Measurements from ENCODE around the gene NANOS3. TPM values are rescaled to one million over a fixed set of nuclear protein-coding genes. Genes with fewer than 3 reads are reported as not detected.

The NANOS3 gene
- total RNA-seq, 1 experiment from 2014 or later = 1.1 TPM

DNA sequence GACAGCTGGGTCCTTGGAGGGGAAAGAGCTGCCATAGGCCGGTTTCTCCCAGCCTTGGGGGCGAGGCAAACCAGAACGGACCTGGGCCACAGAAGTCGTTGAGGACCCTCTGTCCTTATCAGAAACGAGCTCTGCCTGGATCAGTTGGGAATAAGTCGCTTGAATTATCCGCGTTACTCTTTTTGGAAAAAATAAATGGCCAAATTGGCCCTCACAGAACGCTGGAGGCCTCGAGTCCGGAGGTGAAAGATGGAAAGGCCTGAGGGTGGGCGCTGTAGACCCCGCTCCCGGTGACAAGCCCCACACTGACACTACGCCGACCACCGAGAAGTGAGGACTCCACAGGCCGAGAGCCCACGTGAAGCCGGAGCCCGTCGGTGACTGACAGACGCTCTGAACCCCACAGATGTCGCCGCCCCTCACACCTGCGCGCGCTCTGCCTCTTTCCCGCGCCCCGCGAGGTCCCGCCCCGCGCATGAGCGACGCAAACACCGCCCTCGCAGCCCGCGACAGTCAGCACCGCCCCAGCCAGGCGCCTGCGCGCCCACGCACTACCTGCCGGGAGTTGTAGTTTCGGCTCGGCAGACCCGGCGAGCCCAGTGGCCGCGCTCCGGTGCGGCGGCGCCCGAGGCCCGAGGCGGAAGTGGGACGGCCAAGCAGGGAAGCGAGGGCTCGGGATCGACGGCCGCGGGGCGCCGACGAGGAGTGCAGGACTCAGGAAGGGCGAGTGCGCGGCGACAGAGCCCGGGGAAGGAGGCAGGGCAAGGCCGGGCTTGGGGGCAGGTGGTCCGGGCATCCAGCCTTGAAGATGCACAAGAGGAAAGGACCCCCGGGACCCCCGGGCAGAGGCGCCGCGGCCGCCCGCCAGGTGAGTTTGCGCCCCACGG lies 28.9 kb downstream of the NANOS3 start, which contains the start of the genes BRME1 and CC2D1A (continued):
- TF ChIP-seq SP1 (CRISPR knock-in tag; conservative IDR thresholded peaks at IDR 0.05) = peak; percentile 96
- no peak for TF ChIP-seq KAT7 (CRISPR knock-in tag; IDR thresholded peaks at IDR 0.05; ENCODE audit: borderline replicate concordance)
- TF ChIP-seq NFYB (CRISPR knock-in tag; conservative IDR thresholded peaks at IDR 0.05; ENCODE audit: low read depth) = peak; percentile 52
- TF ChIP-seq ZNF317 (CRISPR knock-in tag; IDR thresholded peaks at IDR 0.05; ENCODE audit: borderline replicate concordance, low read depth) = 0 out of 2 replicates have a peak, but pooled peaks have one; percentile 21
- peak; percentile 95 for TF ChIP-seq TP53 (CRISPR knock-in tag; IDR thresholded peaks at IDR 0.05)
- TF ChIP-seq OVOL2 (CRISPR knock-in tag; IDR thresholded peaks at IDR 0.05; ENCODE audit: borderline replicate concordance) = no peak
- TF ChIP-seq MAX (CRISPR knock-in tag; IDR thresholded peaks at IDR 0.05) = peak; percentile 100
- TF ChIP-seq, protein P1, sequence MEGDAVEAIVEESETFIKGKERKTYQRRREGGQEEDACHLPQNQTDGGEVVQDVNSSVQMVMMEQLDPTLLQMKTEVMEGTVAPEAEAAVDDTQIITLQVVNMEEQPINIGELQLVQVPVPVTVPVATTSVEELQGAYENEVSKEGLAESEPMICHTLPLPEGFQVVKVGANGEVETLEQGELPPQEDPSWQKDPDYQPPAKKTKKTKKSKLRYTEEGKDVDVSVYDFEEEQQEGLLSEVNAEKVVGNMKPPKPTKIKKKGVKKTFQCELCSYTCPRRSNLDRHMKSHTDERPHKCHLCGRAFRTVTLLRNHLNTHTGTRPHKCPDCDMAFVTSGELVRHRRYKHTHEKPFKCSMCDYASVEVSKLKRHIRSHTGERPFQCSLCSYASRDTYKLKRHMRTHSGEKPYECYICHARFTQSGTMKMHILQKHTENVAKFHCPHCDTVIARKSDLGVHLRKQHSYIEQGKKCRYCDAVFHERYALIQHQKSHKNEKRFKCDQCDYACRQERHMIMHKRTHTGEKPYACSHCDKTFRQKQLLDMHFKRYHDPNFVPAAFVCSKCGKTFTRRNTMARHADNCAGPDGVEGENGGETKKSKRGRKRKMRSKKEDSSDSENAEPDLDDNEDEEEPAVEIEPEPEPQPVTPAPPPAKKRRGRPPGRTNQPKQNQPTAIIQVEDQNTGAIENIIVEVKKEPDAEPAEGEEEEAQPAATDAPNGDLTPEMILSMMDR (IDR thresholded peaks at IDR 0.05) = no peak
- peak; percentile 92; the same call in 1 of the 2 replicates for TF ChIP-seq ZBTB21 (CRISPR knock-in tag; IDR thresholded peaks at IDR 0.05; ENCODE audit: borderline replicate concordance)
- peak; percentile 96 for TF ChIP-seq TEAD1 (CRISPR knock-in tag; IDR thresholded peaks at IDR 0.05)
- TF ChIP-seq, protein P2, sequence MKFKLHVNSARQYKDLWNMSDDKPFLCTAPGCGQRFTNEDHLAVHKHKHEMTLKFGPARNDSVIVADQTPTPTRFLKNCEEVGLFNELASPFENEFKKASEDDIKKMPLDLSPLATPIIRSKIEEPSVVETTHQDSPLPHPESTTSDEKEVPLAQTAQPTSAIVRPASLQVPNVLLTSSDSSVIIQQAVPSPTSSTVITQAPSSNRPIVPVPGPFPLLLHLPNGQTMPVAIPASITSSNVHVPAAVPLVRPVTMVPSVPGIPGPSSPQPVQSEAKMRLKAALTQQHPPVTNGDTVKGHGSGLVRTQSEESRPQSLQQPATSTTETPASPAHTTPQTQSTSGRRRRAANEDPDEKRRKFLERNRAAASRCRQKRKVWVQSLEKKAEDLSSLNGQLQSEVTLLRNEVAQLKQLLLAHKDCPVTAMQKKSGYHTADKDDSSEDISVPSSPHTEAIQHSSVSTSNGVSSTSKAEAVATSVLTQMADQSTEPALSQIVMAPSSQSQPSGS (CRISPR knock-in tag; IDR thresholded peaks at IDR 0.05; ENCODE audit: borderline replicate concordance, low read depth) = no peak
- TF ChIP-seq ELF4 (CRISPR knock-in tag; IDR thresholded peaks at IDR 0.05; ENCODE audit: low read depth) = 0 out of 2 replicates have a peak, but pooled peaks have one; percentile 64
- TF ChIP-seq, protein P3, sequence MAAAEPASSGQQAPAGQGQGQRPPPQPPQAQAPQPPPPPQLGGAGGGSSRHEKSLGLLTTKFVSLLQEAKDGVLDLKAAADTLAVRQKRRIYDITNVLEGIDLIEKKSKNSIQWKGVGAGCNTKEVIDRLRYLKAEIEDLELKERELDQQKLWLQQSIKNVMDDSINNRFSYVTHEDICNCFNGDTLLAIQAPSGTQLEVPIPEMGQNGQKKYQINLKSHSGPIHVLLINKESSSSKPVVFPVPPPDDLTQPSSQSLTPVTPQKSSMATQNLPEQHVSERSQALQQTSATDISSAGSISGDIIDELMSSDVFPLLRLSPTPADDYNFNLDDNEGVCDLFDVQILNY (CRISPR knock-in tag; IDR thresholded peaks at IDR 0.05) = peak; percentile 100
- TF ChIP-seq CREB1 (CRISPR knock-in tag; IDR thresholded peaks at IDR 0.05) = peak; percentile 85; the same call in 1 of the 2 replicates
- TF ChIP-seq ZNF263 (CRISPR knock-in tag; IDR thresholded peaks at IDR 0.05; ENCODE audit: low read depth) = peak; percentile 27; the same call in 1 of the 2 replicates
- peak; percentile 83; the same call in 1 of the 2 replicates for TF ChIP-seq SMAD3 (CRISPR knock-in tag; IDR thresholded peaks at IDR 0.05; ENCODE audit: borderline replicate concordance)
- TF ChIP-seq ZBTB43 (CRISPR knock-in tag; IDR thresholded peaks at IDR 0.05) = peak; percentile 71; the same call in 1 of the 2 replicates
- TF ChIP-seq SOX15 (CRISPR knock-in tag; IDR thresholded peaks at IDR 0.05) = no peak
- TF ChIP-seq FOXK1 (CRISPR knock-in tag; IDR thresholded peaks at IDR 0.05) = peak; percentile 94
- no peak for TF ChIP-seq ZNF416 (CRISPR knock-in tag; IDR thresholded peaks at IDR 0.05)
- TF ChIP-seq ATF3 (CRISPR knock-in tag; conservative IDR thresholded peaks at IDR 0.05) = no peak
- 0 out of 2 replicates have a peak, but pooled peaks have one; percentile 71 for TF ChIP-seq CBFB (CRISPR knock-in tag; IDR thresholded peaks at IDR 0.05; ENCODE audit: low read depth)
- no peak for TF ChIP-seq SMAD4 (CRISPR knock-in tag; IDR thresholded peaks at IDR 0.05)
- 0 out of 2 replicates have a peak, but pooled peaks have one; percentile 75 for TF ChIP-seq IRF2 (CRISPR knock-in tag; IDR thresholded peaks at IDR 0.05; ENCODE audit: borderline replicate concordance, low read depth)
- TF ChIP-seq, protein P4, sequence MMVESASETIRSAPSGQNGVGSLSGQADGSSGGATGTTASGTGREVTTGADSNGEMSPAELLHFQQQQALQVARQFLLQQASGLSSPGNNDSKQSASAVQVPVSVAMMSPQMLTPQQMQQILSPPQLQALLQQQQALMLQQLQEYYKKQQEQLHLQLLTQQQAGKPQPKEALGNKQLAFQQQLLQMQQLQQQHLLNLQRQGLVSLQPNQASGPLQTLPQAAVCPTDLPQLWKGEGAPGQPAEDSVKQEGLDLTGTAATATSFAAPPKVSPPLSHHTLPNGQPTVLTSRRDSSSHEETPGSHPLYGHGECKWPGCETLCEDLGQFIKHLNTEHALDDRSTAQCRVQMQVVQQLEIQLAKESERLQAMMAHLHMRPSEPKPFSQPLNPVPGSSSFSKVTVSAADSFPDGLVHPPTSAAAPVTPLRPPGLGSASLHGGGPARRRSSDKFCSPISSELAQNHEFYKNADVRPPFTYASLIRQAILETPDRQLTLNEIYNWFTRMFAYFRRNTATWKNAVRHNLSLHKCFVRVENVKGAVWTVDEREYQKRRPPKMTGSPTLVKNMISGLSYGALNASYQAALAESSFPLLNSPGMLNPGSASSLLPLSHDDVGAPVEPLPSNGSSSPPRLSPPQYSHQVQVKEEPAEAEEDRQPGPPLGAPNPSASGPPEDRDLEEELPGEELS (CRISPR knock-in tag; IDR thresholded peaks at IDR 0.05) = peak; percentile 92
- TF ChIP-seq JAZF1 (CRISPR knock-in tag; IDR thresholded peaks at IDR 0.05) = no peak

Measured in WTC11 (cell line).